Retina (tissue), 1 donor: ENCODE measurements around the gene CCDC28B.

Source experiments
- DNase-seq: peaks from one replicate; pipeline ENCODE4 v3.0.0-alpha.2; 2016

The CCDC28B gene

DNA sequence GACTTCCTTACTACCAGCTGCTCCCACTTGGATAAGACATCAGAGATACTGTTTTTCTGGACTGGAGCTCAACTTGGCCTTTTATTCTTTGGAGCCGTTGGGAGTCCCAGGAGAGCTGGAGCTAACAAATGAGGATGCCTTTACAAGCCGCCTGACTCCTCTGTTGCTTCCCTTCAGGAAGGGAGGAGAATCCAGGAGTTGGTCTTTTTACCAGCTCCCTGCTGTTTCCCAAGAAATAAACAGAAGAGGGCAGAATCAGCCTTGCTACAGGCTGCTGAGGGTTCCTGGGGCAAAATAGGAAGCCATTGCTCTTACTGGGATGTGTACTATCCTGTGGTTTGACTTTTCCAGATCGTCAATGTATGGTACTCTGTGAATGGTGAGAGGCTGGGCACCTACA is 23.3 kb downstream of the CCDC28B start:
- DNase-seq, result no peak

DNA sequence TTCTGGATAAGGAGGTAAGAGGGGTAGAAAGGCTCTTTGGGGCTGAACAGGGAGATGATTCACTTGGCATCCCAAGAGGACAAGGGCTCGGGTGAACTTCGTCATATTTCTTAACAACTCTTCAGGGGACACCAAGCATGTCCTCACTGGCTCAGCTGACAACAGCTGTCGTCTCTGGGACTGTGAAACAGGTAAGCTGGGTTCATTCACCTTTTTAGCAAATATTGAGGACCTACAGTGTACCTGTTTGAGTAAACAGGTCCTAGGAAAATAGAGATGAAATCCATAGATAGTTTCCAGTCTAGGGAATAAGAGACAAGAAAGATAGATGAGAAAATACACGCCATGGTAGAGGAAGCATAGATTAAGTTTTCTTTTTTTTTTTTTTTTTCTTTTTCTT is 23.9 kb downstream of the CCDC28B start:
- no peak for DNase-seq

DNA sequence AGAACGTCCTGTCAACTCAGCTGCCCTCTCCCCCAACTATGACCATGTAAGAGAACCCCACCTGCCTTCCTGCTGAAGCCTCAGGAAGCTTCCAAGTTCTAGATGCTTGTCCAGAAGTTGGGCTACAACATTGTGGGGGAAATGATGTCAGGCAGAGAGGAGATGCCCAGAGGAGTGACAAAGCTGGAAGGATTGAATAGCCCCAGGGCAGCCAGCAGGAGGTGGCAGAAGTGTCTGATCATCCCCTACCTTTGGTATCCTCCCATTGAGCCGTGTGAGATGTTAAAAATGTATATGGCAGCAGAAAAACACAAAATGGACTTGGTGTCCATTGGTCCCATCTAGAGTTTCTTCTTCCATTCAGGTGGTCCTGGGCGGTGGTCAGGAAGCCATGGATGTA is 28.4 kb downstream of the CCDC28B start:
- DNase-seq, result no peak

DNA sequence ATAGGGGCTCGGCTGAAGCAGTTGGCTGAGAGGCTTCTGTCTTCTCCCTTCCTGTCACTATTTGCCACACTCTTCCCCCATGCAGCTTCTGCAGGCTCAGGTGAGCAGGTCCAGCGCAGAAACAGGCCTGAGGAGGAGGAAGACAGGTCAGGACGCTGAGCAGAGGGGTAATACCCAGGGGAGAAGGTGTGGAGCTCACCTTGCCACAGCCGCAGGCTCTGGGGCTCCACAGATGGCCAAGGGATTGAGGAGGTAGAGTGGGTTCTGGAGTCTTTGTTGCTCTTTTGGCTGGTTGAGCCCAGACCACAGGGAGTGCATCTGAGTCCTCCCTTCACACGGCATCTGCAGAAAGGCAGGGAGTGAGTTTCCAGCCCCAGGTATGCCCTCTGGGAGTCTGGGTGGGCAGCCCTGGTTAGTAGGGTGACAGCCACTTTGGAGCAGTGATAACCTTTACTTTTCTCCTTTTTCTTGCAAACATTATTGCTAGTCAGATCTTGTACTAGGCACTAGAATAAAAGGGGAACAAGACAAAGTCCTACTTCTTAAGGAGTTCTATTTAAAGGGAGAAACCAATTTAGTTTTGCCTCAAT is 31.5 kb downstream of the CCDC28B start:
- no peak for DNase-seq

DNA sequence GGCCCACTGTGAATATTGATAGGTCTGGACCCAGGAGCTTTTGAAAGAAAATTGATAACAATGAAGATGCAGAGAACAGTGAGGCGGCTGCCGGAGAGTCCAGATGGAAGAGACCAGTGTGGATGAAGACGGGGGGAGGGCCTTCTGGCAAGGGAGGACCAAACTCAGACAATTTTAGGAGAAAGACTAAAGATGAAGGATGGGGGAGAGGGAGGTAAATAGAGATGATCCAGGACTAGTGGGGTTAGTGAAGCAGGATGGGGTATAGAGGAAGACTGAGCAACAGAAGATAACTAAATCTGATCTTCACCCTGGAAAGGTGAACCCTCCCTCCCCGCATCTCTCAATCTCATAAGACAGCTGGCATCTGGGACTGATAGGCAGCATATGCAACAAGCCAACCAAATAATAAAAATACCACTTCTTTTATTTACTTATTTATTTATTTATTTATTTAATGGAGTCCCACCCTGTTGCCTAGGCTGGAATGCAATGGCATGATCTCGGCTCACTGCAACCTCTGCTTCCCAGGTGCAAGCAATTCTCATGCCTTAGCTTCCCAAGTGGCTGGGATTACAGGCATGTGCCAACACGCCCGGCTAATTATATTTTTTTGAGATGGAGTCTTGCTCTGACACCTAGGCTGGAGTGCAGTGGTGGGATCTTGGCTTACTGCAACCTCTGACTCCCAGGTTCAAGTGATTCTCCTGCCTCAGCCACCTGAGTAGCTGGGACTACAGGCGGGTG is 32.3 kb downstream of the CCDC28B start:
- no peak for DNase-seq

DNA sequence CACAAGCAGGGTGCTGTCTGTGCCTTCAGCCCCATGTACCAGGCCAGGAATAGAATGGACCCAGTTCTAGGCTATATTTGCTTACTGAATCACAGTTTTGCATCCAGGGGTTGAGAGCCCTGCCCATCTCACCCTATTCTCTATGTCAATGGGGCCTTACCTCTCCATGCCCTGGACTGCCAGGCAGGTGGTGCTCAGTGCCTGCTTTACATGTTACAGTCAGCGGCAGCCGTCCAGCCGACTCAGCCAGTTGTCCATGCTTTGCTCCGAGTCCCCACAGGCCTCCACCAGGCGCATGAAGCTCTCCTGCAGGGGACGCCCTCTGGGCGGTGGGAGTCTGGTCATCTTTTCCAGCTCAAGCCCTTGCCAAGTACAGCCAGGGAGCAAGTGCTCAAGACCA is 34.4 kb downstream of the CCDC28B start:
- DNase-seq, result no peak

DNA sequence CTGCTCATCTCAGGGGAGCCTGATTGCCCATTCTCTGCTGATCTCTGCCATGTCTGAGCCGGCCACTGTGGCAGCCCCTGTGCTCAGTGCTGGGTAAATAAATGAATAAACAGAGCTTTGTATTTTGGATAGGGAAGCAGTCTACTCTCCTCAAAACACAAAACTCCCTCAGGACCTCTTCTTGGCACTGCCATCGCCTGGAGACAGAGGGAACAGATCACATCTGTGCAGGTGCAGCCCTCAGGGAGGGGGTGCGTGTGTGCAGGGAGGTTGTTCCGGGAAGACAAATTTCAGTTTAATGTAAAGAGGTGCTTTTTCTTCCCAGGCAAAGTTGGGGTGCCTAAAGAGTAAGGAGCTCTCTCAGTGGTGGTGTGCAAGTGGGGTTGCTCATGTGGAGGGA is 38.9 kb downstream of the CCDC28B start:
- DNase-seq, result no peak

DNA sequence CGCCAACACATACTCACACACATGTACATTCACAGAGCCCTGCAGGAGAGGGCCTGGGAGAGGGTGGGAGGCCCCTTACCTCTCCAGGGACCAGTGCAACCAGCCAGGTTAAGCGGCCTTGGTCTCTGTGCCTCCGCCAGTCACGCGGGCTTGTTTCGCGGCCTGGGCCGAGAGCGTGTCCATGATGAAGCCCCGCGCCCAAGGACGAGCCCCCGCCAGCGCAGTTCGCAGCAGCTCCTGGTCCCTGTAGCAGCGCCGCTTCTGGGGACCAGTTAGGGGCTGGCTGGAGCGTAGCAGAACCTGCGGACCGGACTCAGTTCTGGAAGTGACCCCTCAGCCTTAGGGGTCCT is 39.4 kb downstream of the CCDC28B start:
- no peak for DNase-seq

DNA sequence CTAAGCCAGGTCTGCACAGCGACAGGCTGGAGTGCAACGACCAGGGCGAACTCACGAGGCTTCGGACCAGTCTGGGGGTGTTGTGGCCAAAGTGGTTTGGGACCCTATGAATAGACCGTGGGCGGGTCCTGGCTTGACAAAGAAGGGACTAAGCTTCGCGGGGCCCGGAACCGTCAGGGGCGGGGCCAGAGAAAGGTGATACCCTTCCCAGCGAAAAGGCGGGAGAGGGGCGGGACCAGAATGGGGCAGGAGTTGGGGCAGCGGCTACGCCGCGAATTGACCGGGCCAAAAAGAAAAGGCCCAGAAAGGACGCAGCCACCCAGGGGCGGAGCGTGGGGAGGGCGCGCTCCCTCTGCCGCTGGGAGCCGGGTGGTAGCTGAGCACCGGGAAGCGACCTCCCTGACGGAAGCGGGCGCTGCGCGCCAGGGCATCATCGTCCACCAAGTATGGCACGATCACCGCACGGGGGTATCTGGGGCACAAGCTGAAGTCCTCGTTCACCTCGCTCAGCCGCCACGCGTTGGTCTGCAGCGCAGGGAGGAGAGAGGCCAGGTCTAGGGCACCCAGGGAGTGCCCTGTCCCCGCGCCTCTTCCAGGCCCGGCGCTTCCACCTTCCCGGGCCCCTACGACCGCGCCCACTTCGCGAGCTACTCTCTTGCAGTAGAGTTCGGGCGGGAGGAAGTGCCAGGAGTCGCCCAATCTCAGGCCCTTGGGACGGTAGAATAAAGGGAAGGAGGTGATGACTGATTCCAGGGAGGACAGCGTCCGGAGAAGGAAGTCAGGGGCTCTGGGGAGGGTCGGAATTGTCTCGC is 40.0 kb downstream of the CCDC28B start:
- DNase-seq, result peak; percentile 90

DNA sequence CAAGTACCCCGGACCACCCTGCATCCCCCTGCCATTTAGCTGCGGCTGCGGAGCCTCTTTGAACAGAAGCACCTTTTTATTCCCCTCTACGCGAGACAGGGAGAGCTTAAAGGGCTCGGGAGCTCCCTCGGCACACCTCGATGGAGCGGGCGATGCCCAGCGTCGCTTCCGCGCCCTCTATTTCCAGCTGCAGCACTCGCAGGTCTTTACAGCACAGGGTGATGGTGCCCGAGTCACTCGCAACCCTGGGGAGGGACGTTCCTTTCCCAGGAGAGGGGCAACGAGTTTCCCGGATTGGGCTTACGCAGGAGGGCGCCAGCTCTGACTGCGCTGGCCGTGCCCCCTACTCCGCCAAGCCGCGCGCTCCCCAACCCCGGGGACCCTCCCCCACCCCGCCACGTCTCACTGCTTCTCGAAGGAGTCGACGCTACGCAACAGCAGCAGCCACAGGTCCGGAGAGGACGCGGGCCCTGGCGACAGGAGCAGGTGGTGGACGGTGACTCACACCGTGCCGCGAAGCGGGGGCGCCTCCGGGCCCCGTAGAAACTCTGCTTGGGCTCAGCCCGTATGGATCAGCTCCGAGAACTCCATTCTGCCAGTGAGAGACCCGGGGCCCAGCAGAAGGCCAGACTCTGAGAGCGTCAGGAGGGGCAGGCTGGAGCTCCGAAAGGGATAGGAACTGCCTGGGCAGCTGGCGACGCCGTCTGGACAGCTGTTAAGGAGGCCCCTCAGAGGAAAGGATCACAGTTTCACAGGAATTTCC is 40.8 kb downstream of the CCDC28B start:
- peak; percentile 87 for DNase-seq

DNA sequence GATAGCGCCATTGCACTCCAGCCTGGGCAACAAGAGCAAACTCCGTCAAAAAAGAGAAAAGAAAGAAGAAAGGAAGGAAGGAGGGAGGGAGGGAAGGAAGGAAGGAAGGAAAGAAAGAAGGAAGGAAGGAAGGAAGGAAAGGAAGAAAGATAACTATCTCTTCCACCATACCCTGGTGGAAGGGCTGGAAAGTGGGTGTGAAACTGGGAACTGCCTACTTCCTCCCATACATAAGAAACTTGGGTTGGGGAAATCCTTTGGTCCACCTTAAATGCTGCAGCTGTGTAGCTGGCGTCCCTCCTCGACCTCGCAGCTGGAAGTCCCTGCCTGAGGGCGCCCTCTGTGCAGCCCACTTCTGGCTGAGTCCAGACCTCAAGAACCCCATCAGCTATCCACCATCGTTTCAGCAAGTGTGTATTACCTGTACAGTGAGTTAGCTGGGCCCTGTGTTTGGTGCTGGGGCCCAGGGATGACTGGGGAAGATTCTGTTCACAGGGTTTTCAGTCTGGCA is 42.0 kb downstream of the CCDC28B start:
- DNase-seq, result peak; percentile 66

DNA sequence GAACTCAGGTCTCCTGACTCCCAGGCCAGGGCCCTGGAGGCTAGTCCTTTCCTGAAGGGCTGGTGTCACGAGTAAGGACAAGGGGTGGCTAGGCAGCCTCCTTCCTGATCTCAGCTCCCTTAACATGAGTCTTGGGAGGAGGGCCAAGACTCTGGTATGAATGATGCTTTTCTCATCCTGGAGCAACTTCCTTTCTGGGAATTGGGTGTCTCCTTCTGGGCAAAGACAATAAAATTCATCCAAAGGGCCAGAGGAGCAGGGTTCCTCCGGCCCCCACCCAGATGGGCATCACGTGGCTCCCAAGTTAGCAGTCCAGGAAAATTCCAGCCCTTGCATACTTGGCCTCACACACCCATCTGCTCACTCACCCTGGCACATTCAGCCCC is 46.5 kb downstream of the CCDC28B start, which contains the start of gene FAM167B:
FAM167B (plus strand) TSS at position 335 of the 386 bp plus-strand sequence. CDS start 200 bp downstream, outside the sequence.
- no peak for DNase-seq

DNA sequence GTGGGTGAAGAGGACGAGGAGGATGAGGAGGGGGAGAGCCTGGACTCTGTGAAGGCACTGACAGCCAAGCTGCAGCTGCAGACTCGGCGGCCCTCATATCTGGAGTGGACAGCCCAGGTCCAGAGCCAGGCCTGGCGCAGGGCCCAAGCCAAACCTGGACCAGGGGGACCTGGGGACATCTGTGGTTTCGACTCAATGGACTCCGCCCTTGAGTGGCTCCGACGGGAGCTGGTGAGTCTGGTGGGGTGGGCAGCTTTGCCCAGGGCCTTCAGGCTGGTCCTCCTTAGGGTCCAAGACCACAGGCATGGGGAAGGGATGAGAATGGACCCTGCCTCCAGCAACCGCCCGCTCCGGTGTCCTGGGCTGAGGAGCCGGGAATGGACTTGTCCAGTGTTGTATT is 47.1 kb downstream of the CCDC28B start:
- no peak for DNase-seq

DNA sequence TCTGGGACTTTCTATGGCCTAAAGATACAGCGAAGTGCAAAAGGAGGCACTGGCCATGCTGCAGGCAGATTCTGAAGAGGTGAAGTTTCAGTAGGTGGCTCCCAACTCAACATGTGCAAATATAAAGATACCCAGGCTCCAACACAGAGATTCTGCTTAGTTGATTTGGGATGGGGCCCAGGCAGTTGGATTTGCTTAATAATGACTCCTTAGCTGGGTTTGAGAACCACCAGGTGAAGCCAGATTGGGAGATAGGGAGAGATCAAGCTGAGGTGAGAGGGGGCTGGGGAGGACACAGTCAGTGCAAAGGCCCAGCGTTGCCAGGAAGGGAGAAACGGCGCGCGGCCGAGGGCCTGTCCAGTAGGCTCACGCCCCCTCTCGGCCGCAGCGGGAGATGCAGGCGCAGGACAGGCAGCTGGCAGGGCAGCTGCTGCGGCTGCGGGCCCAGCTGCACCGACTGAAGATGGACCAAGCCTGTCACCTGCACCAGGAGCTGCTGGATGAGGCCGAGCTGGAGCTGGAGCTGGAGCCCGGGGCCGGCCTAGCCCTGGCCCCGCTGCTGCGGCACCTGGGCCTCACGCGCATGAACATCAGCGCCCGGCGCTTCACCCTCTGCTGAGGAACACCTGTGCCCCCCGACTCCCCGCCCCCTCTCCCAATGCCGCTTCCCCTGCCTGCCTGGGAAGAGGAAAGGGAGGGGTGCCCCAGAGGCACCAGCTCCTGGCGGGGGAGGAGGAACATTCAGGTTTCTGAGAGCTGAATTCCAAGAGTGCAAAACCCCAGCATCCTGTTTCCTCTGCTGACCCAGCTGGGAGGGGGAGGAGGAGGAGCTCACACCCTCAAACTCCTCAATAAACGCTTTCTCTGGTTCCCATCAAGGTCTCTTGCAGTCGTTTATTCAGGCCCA is 47.8 kb downstream of the CCDC28B start:
- peak; percentile 87 for DNase-seq

DNA sequence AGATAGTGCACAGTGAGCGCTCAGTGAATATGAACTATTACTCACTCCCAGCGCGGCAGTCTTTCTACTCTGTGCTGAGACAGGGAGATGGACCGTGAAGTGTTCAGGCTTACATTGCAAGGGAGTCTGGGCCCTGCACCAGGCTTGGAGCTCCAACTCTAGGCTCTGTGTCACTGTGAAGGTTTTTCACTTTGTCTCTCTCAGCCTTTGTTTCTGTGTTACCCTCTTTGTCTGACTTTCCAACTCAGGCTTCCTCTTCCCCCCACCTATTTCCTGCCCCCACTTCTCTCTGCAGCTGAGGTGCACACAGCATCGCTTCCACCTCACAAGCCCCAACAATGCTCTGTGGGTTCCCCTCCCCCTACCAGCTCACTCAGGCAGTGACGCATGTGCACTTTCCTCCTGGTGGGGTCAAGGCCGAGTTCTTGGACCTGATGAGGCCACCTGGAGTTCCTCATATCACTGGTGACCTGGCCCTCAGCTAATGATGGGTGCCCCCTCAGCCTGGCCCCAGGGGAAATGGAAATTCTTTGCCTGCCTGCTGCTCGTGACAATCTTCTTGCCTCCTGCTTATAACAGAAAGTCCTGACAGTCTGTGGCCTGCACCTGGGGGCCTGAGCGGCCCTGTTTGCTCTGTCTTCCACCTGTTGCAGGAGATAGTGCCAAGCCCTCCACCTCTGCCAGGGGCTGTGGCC is 49.6 kb downstream of the CCDC28B start:
- peak; percentile 68 for DNase-seq

DNA sequence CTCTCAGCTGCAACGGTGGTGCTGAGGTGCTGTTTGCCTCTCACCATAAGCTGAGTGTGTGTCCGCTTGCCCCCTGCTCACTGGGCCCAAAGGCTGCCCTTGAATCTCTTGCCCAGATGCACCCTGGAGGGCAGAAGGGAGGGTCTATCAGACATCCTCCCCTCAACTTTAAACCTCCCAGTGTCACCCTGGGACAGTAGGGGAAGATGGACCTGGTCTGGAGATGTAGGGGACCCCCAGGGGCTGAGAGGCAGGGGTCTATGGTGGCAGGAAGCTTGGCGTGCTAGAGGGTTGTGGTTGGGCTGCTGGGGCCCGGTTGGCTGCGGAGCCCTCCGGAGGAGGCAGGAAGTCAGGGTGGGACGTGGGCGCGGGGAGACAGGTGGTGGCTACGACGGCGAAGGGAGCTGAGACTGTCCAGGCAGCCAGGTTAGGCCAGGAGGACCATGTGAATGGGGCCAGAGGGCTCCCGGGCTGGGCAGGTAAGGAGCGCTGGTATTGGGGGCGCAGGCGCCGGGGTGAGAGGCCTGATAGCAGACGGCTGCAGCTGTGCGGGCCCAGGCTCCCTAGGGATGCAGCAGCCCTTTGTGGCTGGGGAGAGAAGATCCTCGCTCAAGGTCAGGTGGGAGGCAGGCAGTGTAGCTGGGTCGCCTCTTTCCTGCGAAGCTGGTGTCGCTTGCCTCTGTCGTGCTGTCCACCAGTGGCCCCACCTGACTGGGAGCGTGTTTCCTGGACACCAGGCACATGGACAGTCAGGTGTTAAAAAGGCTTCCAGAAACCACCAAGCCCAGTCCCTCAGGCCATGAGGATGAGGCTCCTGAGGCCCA is 50.7 kb downstream of the CCDC28B start, which contains the start of gene LCK:
LCK (plus strand) TSS at position 373 of the 824 bp plus-strand sequence. CDS start 23,065 bp downstream, outside the sequence.
- peak; percentile 12 for DNase-seq
